ENCODE measurements around the gene SLC35F1. TPM values are rescaled to one million over a fixed set of nuclear protein-coding genes. Genes with fewer than 3 reads are reported as not detected.

Gene SLC35F1
- total RNA-seq, 1 experiment from 2014 or later: 4.3 TPM

DNA sequence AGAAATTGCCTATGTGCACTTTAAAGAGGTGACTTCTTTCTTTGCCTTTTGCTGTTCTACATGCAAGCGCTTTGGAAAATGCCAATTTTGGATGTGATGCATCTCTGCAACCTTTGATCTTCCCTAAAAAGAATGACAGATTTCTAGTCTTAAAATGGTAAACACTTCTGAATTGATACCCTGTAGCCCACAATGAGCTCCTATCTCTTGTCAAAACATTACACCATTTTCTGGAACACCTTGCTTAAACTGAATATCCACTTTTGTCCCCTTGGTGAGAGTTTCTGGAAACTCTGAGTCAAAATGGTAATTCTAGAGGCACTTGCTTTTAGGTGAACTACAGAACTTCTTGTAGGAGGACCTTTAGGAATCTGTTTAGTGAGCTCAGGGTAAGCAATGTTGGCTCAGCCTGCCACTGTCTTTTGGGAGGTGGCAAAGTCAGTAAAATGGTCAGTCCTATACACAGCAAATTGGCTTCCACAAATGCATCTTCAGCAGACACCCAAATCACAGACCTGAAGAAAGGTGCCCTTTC, 216.5 kb downstream of the SLC35F1 start:
- no CpG with 5 or more reads among the region's 1 CpG for WGBS (ENCODE audit: extremely low coverage, insufficient read length, low lambda C conversion rate)
- TF ChIP-seq, protein P1, sequence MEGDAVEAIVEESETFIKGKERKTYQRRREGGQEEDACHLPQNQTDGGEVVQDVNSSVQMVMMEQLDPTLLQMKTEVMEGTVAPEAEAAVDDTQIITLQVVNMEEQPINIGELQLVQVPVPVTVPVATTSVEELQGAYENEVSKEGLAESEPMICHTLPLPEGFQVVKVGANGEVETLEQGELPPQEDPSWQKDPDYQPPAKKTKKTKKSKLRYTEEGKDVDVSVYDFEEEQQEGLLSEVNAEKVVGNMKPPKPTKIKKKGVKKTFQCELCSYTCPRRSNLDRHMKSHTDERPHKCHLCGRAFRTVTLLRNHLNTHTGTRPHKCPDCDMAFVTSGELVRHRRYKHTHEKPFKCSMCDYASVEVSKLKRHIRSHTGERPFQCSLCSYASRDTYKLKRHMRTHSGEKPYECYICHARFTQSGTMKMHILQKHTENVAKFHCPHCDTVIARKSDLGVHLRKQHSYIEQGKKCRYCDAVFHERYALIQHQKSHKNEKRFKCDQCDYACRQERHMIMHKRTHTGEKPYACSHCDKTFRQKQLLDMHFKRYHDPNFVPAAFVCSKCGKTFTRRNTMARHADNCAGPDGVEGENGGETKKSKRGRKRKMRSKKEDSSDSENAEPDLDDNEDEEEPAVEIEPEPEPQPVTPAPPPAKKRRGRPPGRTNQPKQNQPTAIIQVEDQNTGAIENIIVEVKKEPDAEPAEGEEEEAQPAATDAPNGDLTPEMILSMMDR (conservative IDR thresholded peaks at IDR 0.05): no peak

More for the DNA sequence above, 216.5 kb downstream of the SLC35F1 start:
- H3K4ac ChIP-seq (ENCODE audit: low read depth, low read length): no peak overlapping the region
- no peak overlapping the region for H2AK5ac ChIP-seq (ENCODE audit: insufficient read length, low read length)
- H3T11ph ChIP-seq (ENCODE audit: low read length): no peak overlapping the region
- no peaks in the 10 kb centered on the region for H4K20me1 ChIP-seq (ENCODE audit: control insufficient read depth, insufficient read depth, insufficient read length)
- H2BK20ac ChIP-seq (ENCODE audit: low read depth, low read length, poor library complexity, severe bottlenecking): no peak overlapping the region
- no peak overlapping the region for H2BK12ac ChIP-seq (ENCODE audit: insufficient read length, low read depth, low read length)
- H2BK120ac ChIP-seq (ENCODE audit: low read depth, low read length, poor library complexity, severe bottlenecking): no peak overlapping the region
- H3K14ac ChIP-seq (ENCODE audit: insufficient read depth, low read length): no peak overlapping the region
- H2AFZ ChIP-seq (ENCODE audit: low read length): no peak overlapping the region
- H3K23me2 ChIP-seq (ENCODE audit: insufficient read length, low read depth, low read length, poor library complexity, severe bottlenecking): no peaks in the 10 kb centered on the region
- H4K91ac ChIP-seq (ENCODE audit: insufficient read length, low read depth, low read length): no peak overlapping the region
- H3K23ac ChIP-seq (ENCODE audit: insufficient read length, low read depth, low read length): no peak overlapping the region
- no peak overlapping the region for H3K18ac ChIP-seq (ENCODE audit: insufficient read length, low read depth, low read length)
- no peak overlapping the region for H3K56ac ChIP-seq (ENCODE audit: insufficient read length, low read depth, low read length)
- Mint-ChIP-seq H3K4me3 (no peak overlapping the region), H3K9me3 (no peaks in the 10 kb centered on the region), H3K27ac (no peak overlapping the region), H3K4me1 (peaks cover 8 to 11% of the 10 kb centered on the region in 2 experiments), H3K27me3 (ENCODE audit: low read depth) (no peaks in the 10 kb centered on the region; the same call in 1 of the 2 replicates), H3K36me3 (ENCODE audit: insufficient read depth in 1 of 3, low read depth in 3 of 3) (no peaks in the 10 kb centered on the region)
- H3K4me1 ChIP-seq (ENCODE audit: insufficient read depth, low read length): no peaks in the 10 kb centered on the region
- H2BK15ac ChIP-seq (ENCODE audit: low read depth, low read length): no peak overlapping the region
- H3K4me2 ChIP-seq (ENCODE audit: insufficient read depth, insufficient read length, low read length): no peak overlapping the region
- H3K79me1 ChIP-seq (ENCODE audit: insufficient read depth, low read depth, low read length, poor library complexity, severe bottlenecking): no peaks in the 10 kb centered on the region
- H3K27me3 ChIP-seq (ENCODE audit: insufficient read depth, low read length): no peaks in the 10 kb centered on the region
- H3K79me2 ChIP-seq (ENCODE audit: insufficient read depth, low read length): no peaks in the 10 kb centered on the region
- no peaks in the 10 kb centered on the region for H3K9me3 ChIP-seq (ENCODE audit: control insufficient read depth, low read depth, low read length)
- H3K27ac ChIP-seq (ENCODE audit: insufficient read length, low read depth, low read length): no peak overlapping the region
- no peak for DNase-seq
- no peak overlapping the region for H4K8ac ChIP-seq (replicated peaks; ENCODE audit: insufficient read length, low read depth, low read length)
- no peak overlapping the region for H3K9ac ChIP-seq (ENCODE audit: extremely low read depth, insufficient read length, low read length)
- no peak overlapping the region for H2BK5ac ChIP-seq (ENCODE audit: insufficient read length, low read length)
- H4K5ac ChIP-seq (ENCODE audit: insufficient read length, low read depth, low read length): no peak overlapping the region
